Stimulated activated naive B cell treated with anti-CD40 and anti-IgM and Interleukin-4, amounts not matched to agents 10 μg/mL and 1 μg/mL and 100 μg/mL, for 72 hours (primary cell): ENCODE results near the gene SDHAF3.

ENCODE experiments used
- ATAC-seq, 2 donors: fragments of 150-1000 bp; cut with Tn5 transposase; replicated peaks; 2 replicates each; pipeline ENCODE4 v1.10.0; 2021; ENCODE audit warnings: moderate library complexity in 1 of 2
- DNase-seq: peaks from one replicate; pipeline ENCODE4 v3.0.0; 2021
- H3K27ac Mint-ChIP-seq: one replicate; pipeline ENCODE4 v1.8.0; 2022; ENCODE audit warnings: mild to moderate bottlenecking, mixed read lengths
- H3K27me3 Mint-ChIP-seq, 2 donors: one replicate each; pipeline ENCODE4 v1.8.0; 2022; ENCODE audit warnings: mixed read lengths in 2 of 2
- H3K36me3 Mint-ChIP-seq, 2 donors: one replicate each; pipeline ENCODE4 v1.8.0; 2022; ENCODE audit warnings: mixed read lengths in 2 of 2, mild to moderate bottlenecking in 1 of 2
- H3K4me1 Mint-ChIP-seq, 2 donors: one replicate each; pipeline ENCODE4 v1.8.0; 2022; ENCODE audit warnings: mixed read lengths in 2 of 2, mild to moderate bottlenecking in 1 of 2
- H3K4me3 Mint-ChIP-seq, 2 donors: one replicate each; pipeline ENCODE4 v1.8.0; 2022; ENCODE audit warnings: mild to moderate bottlenecking in 2 of 2, mixed read lengths in 2 of 2, moderate library complexity in 1 of 2
- H3K9me3 Mint-ChIP-seq, 2 donors: one replicate each; pipeline ENCODE4 v1.8.0; 2022; ENCODE audit warnings: mixed read lengths in 2 of 2, mild to moderate bottlenecking in 1 of 2

Gene SDHAF3

DNA sequence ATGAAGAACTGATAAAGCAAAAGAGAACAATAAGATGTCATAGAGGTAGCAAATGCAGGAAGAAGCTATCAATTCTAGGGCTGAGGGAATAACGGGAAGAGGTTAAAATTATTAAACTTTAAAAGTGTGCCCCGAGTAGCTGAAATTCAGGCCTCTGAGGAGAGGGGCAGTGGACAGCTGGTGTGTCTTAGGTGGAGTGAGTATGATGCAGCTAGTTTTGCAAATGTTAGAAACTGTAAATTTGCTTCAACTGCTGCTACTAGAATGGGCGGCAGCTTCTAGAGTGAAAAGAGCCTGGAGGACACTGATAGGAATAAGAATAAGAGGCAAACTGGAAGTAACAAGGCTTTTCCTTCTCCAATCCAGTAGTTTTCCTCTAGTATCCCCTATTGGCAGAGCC is 87.3 kb downstream of the SDHAF3 start:
- Mint-ChIP-seq H3K27me3 (no peaks in the 10 kb centered on the region), H3K27ac (no peak overlapping the region), H3K9me3 (no peaks in the 10 kb centered on the region), H3K4me1 (no peaks in the 10 kb centered on the region), H3K36me3 (no peaks in the 10 kb centered on the region), H3K4me3 (no peak overlapping the region)
- DNase-seq = no peak
- ATAC-seq = no peak

GRCh38 chr7:97215556-97215955 is 98.1 kb downstream of the SDHAF3 start:
- Mint-ChIP-seq H3K27me3 (peaks cover 6 to 16% of the 10 kb centered on the region in 2 donors), H3K36me3 (peaks cover 0 to 1% of the 10 kb centered on the region in 2 donors), H3K9me3 (peaks cover 8 to 17% of the 10 kb centered on the region in 2 donors), H3K27ac (no peak overlapping the region), H3K4me1 (no peaks in the 10 kb centered on the region), H3K4me3 (no peak overlapping the region)
- DNase-seq = no peak
- ATAC-seq = no peak

DNA sequence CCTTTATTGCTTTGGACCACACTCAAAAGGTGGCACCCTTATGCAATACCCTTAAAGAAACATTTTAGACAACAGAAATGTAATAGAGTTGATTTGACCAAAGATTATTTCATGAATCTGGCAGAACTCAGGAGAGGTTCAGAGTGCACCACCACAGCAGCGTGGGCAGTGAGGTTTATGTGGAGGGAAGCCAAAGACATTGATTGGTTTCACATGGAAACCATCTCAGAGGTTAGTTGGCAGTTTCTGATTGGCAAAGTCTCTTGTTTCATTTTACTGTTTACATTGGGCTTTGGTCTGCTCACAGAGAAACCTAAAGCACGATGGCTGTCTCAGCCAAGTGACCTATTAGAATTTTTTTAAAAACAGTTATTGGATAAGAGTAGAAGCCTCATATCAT is 101.3 kb downstream of the SDHAF3 start:
- Mint-ChIP-seq H3K4me1 (no peaks in the 10 kb centered on the region), H3K27ac (no peak overlapping the region)
- no peak for ATAC-seq

GRCh38 chr7:97219237-97219636 is 101.7 kb downstream of the SDHAF3 start:
- no peak for DNase-seq
- no peak for ATAC-seq
- Mint-ChIP-seq H3K9me3 (peaks cover 5 to 8% of the 10 kb centered on the region in 2 donors), H3K4me3 (no peak overlapping the region), H3K36me3 (no peaks in the 10 kb centered on the region), H3K27me3 (peaks cover 8 to 13% of the 10 kb centered on the region in 2 donors), H3K27ac (no peak overlapping the region), H3K4me1 (no peaks in the 10 kb centered on the region)

More for the DNA sequence above, 101.3 kb downstream of the SDHAF3 start:
- Mint-ChIP-seq H3K4me3 (no peak overlapping the region), H3K36me3 (no peaks in the 10 kb centered on the region), H3K27me3 (peaks cover 8 to 13% of the 10 kb centered on the region in 2 donors), H3K9me3 (peaks cover 5 to 8% of the 10 kb centered on the region in 2 donors)
- no peak for DNase-seq

GRCh38 chr7:97224316-97224715 is 106.8 kb downstream of the SDHAF3 start:
- no peak overlapping the region for H3K27ac Mint-ChIP-seq
- H3K4me1 Mint-ChIP-seq = no peaks in the 10 kb centered on the region
- H3K27me3 Mint-ChIP-seq = peaks cover 6 to 11% of the 10 kb centered on the region in 2 donors
- H3K36me3 Mint-ChIP-seq = no peaks in the 10 kb centered on the region
- H3K4me3 Mint-ChIP-seq = no peak overlapping the region
- peaks cover 0 to 2% of the 10 kb centered on the region in 2 donors for H3K9me3 Mint-ChIP-seq
- no peak for ATAC-seq
- DNase-seq = no peak

DNA sequence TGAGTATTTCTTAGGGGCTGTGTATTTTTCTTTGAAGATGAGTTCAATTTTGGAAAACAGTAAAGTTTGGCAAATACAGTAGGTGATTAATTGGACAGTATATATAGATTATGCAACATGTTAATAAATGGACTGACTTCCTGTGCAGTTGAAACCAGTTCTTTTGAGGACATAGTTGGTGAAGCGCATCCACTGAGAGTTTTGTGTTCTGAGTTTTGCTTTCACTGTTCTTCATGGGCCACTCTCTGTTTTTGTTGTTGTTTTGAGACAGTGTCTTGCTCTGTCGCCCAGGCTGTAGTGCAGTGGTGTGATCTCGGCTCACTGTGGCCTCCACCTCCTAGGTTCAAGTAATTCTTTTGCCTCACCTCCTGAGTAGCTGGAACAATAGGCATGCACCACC is 109.0 kb downstream of the SDHAF3 start:
- peaks cover 4 to 6% of the 10 kb centered on the region in 2 donors for H3K27me3 Mint-ChIP-seq
- no peak overlapping the region for H3K4me3 Mint-ChIP-seq
- ATAC-seq = no peak
- peaks cover 0 to 2% of the 10 kb centered on the region in 2 donors for H3K9me3 Mint-ChIP-seq
- DNase-seq = no peak
- H3K36me3 Mint-ChIP-seq = no peaks in the 10 kb centered on the region
- H3K27ac Mint-ChIP-seq = no peak overlapping the region
- H3K4me1 Mint-ChIP-seq = no peaks in the 10 kb centered on the region
